Measurements from ENCODE around the gene DDI2.

Gene DDI2

GRCh38 chr1:15617173-15618076, at the start of gene DDI2:
TSS of gene DDI2 (plus strand) at chr1:15617458. CDS start at chr1:15617671, 213 bp downstream.
- no peaks in the 10 kb centered on the region for H3K27me3 ChIP-seq (ENCODE audit: low read depth, low read length)
- no peaks in the 10 kb centered on the region for H3K9me3 ChIP-seq (ENCODE audit: control insufficient read depth in 1 of 2, low read length in 2 of 2)
- peaks cover 16 to 43% of the 10 kb centered on the region in 2 donors for H3K4me1 ChIP-seq (ENCODE audit: control insufficient read depth in 1 of 2, insufficient read depth in 2 of 2, low read length in 2 of 2)
- H3K36me3 ChIP-seq (ENCODE audit: control insufficient read depth in 1 of 2, insufficient read depth in 2 of 2, low read length in 2 of 2) = peaks cover 0 to 8% of the 10 kb centered on the region in 2 donors
- peak within 1 kb of the TSS; percentile 93 for H3K27ac ChIP-seq (ENCODE audit: low read length)
- H3K4me3 ChIP-seq (ENCODE audit: low read depth in 1 of 2, low read length in 2 of 2) = peak within 1 kb of the TSS; percentile 87 to 98

GRCh38 chr1:15568387-15569073, 48.7 kb upstream of the DDI2 start:
- Histone ChIP-seq H3K27ac (ENCODE audit: low read length) (no peak overlapping the region), H3K4me1 (ENCODE audit: control insufficient read depth in 1 of 2, insufficient read depth in 2 of 2, low read length in 2 of 2) (no peaks in the 10 kb centered on the region), H3K9me3 (ENCODE audit: control insufficient read depth in 1 of 2, low read length in 2 of 2) (no peaks in the 10 kb centered on the region), H3K27me3 (ENCODE audit: low read depth, low read length) (no peaks in the 10 kb centered on the region), H3K36me3 (ENCODE audit: control insufficient read depth in 1 of 2, insufficient read depth in 2 of 2, low read length in 2 of 2) (peaks cover 42 to 58% of the 10 kb centered on the region in 2 donors), H3K4me3 (ENCODE audit: low read depth in 1 of 2, low read length in 2 of 2) (no peak overlapping the region)

GRCh38 chr1:15570861-15571260, 46.4 kb upstream of the DDI2 start:
- H3K27ac ChIP-seq (ENCODE audit: low read length) = no peak overlapping the region
- no peaks in the 10 kb centered on the region for H3K9me3 ChIP-seq (ENCODE audit: control insufficient read depth in 1 of 2, low read length in 2 of 2)
- H3K4me3 ChIP-seq (ENCODE audit: low read depth in 1 of 2, low read length in 2 of 2) = no peak overlapping the region
- no peaks in the 10 kb centered on the region for H3K27me3 ChIP-seq (ENCODE audit: low read depth, low read length)
- H3K4me1 ChIP-seq (ENCODE audit: control insufficient read depth in 1 of 2, insufficient read depth in 2 of 2, low read length in 2 of 2) = no peaks in the 10 kb centered on the region
- H3K36me3 ChIP-seq (ENCODE audit: control insufficient read depth in 1 of 2, insufficient read depth in 2 of 2, low read length in 2 of 2) = peaks cover 28 to 37% of the 10 kb centered on the region in 2 donors

GRCh38 chr1:15571266-15571665, 46.0 kb upstream of the DDI2 start:
- Histone ChIP-seq H3K9me3 (ENCODE audit: control insufficient read depth in 1 of 2, low read length in 2 of 2) (no peaks in the 10 kb centered on the region), H3K27me3 (ENCODE audit: low read depth, low read length) (no peaks in the 10 kb centered on the region), H3K4me3 (ENCODE audit: low read depth in 1 of 2, low read length in 2 of 2) (no peak overlapping the region), H3K36me3 (ENCODE audit: control insufficient read depth in 1 of 2, insufficient read depth in 2 of 2, low read length in 2 of 2) (peaks cover 24 to 33% of the 10 kb centered on the region in 2 donors), H3K4me1 (ENCODE audit: control insufficient read depth in 1 of 2, insufficient read depth in 2 of 2, low read length in 2 of 2) (no peaks in the 10 kb centered on the region), H3K27ac (ENCODE audit: low read length) (no peak overlapping the region)

GRCh38 chr1:15573477-15573876, 43.8 kb upstream of the DDI2 start:
- no peaks in the 10 kb centered on the region for H3K4me1 ChIP-seq (ENCODE audit: control insufficient read depth in 1 of 2, insufficient read depth in 2 of 2, low read length in 2 of 2)
- peaks cover 2 to 11% of the 10 kb centered on the region in 2 donors for H3K36me3 ChIP-seq (ENCODE audit: control insufficient read depth in 1 of 2, insufficient read depth in 2 of 2, low read length in 2 of 2)
- H3K27me3 ChIP-seq (ENCODE audit: low read depth, low read length) = no peaks in the 10 kb centered on the region
- H3K4me3 ChIP-seq (ENCODE audit: low read depth in 1 of 2, low read length in 2 of 2) = no peak overlapping the region
- no peak overlapping the region for H3K27ac ChIP-seq (ENCODE audit: low read length)
- H3K9me3 ChIP-seq (ENCODE audit: control insufficient read depth in 1 of 2, low read length in 2 of 2) = no peaks in the 10 kb centered on the region

- H3K27ac ChIP-seq (ENCODE audit: low read length) = no peak overlapping the region
- H3K4me3 ChIP-seq (ENCODE audit: low read depth in 1 of 2, low read length in 2 of 2) = no peak overlapping the region
- no peaks in the 10 kb centered on the region for H3K9me3 ChIP-seq (ENCODE audit: control insufficient read depth in 1 of 2, low read length in 2 of 2)
- no peaks in the 10 kb centered on the region for H3K27me3 ChIP-seq (ENCODE audit: low read depth, low read length)
- H3K4me1 ChIP-seq (ENCODE audit: control insufficient read depth in 1 of 2, insufficient read depth in 2 of 2, low read length in 2 of 2) = peaks cover 0 to 5% of the 10 kb centered on the region in 2 donors
- H3K36me3 ChIP-seq (ENCODE audit: control insufficient read depth in 1 of 2, insufficient read depth in 2 of 2, low read length in 2 of 2) = peaks cover 0 to 5% of the 10 kb centered on the region in 2 donors
These were observed 42.5 kb upstream of the DDI2 start for GRCh38 chr1:15574741-15575140.

GRCh38 chr1:15575549-15576150, 41.6 kb upstream of the DDI2 start:
- no peak overlapping the region for H3K4me3 ChIP-seq (ENCODE audit: low read depth in 1 of 2, low read length in 2 of 2)
- H3K27ac ChIP-seq (ENCODE audit: low read length) = no peak overlapping the region
- H3K27me3 ChIP-seq (ENCODE audit: low read depth, low read length) = no peaks in the 10 kb centered on the region
- H3K9me3 ChIP-seq (ENCODE audit: control insufficient read depth in 1 of 2, low read length in 2 of 2) = no peaks in the 10 kb centered on the region
- peaks cover 0 to 3% of the 10 kb centered on the region in 2 donors for H3K36me3 ChIP-seq (ENCODE audit: control insufficient read depth in 1 of 2, insufficient read depth in 2 of 2, low read length in 2 of 2)
- peaks cover 0 to 8% of the 10 kb centered on the region in 2 donors for H3K4me1 ChIP-seq (ENCODE audit: control insufficient read depth in 1 of 2, insufficient read depth in 2 of 2, low read length in 2 of 2)

- H3K27me3 ChIP-seq (ENCODE audit: low read depth, low read length) = no peaks in the 10 kb centered on the region
- H3K27ac ChIP-seq (ENCODE audit: low read length) = no peak overlapping the region
- no peaks in the 10 kb centered on the region for H3K36me3 ChIP-seq (ENCODE audit: control insufficient read depth in 1 of 2, insufficient read depth in 2 of 2, low read length in 2 of 2)
- H3K9me3 ChIP-seq (ENCODE audit: control insufficient read depth in 1 of 2, low read length in 2 of 2) = no peaks in the 10 kb centered on the region
- H3K4me1 ChIP-seq (ENCODE audit: control insufficient read depth in 1 of 2, insufficient read depth in 2 of 2, low read length in 2 of 2) = peaks cover 0 to 8% of the 10 kb centered on the region in 2 donors
- no peak overlapping the region for H3K4me3 ChIP-seq (ENCODE audit: low read depth in 1 of 2, low read length in 2 of 2)
These were observed 39.6 kb upstream of the DDI2 start for GRCh38 chr1:15577691-15578090.

GRCh38 chr1:15578921-15579682, 38.2 kb upstream of the DDI2 start:
- Histone ChIP-seq H3K9me3 (ENCODE audit: control insufficient read depth in 1 of 2, low read length in 2 of 2) (no peaks in the 10 kb centered on the region), H3K36me3 (ENCODE audit: control insufficient read depth in 1 of 2, insufficient read depth in 2 of 2, low read length in 2 of 2) (no peaks in the 10 kb centered on the region), H3K27ac (ENCODE audit: low read length) (no peak overlapping the region), H3K4me3 (ENCODE audit: low read depth in 1 of 2, low read length in 2 of 2) (no peak overlapping the region), H3K27me3 (ENCODE audit: low read depth, low read length) (no peaks in the 10 kb centered on the region), H3K4me1 (ENCODE audit: control insufficient read depth in 1 of 2, insufficient read depth in 2 of 2, low read length in 2 of 2) (peaks cover 0 to 8% of the 10 kb centered on the region in 2 donors)

GRCh38 chr1:15579683-15580047, 37.6 kb upstream of the DDI2 start:
- no peaks in the 10 kb centered on the region for H3K9me3 ChIP-seq (ENCODE audit: control insufficient read depth in 1 of 2, low read length in 2 of 2)
- H3K4me1 ChIP-seq (ENCODE audit: control insufficient read depth in 1 of 2, insufficient read depth in 2 of 2, low read length in 2 of 2) = peaks cover 0 to 11% of the 10 kb centered on the region in 2 donors
- no peak overlapping the region for H3K4me3 ChIP-seq (ENCODE audit: low read depth in 1 of 2, low read length in 2 of 2)
- H3K36me3 ChIP-seq (ENCODE audit: control insufficient read depth in 1 of 2, insufficient read depth in 2 of 2, low read length in 2 of 2) = no peaks in the 10 kb centered on the region
- no peak overlapping the region for H3K27ac ChIP-seq (ENCODE audit: low read length)
- H3K27me3 ChIP-seq (ENCODE audit: low read depth, low read length) = no peaks in the 10 kb centered on the region
